MCF 10A (cell line): ENCODE results near the gene BCAS2. TPM values are rescaled to one million over a fixed set of nuclear protein-coding genes. Genes with fewer than 3 reads are reported as not detected.

ENCODE experiments used
- BruUV-seq: library from RNA; stranded (reverse); fragments of 400-500 nt; replicated peaks from 2 replicates; lab custom pipeline; 2021; lab: Mats Ljungman, UMichigan
- CTCF ChIA-PET: fragments of 300-600 bp; sonication (Branson Sonifier 250); formaldehyde crosslinking; extraction: SDS; loops from one replicate; lab custom pipeline; 2021; ENCODE audit warnings: antibody characterized with exemption, inconsistent platforms; lab: Yijun Ruan, JAX
- POLR2A ChIA-PET: fragments of 300-600, 350-650 bp; sonication (Branson Sonifier 250); formaldehyde crosslinking; extraction: SDS; loops from one replicate; lab custom pipeline; 2020; ENCODE audit warnings: antibody characterized with exemption, inconsistent platforms; lab: Yijun Ruan, JAX
- DNase-seq: peaks from one replicate; pipeline ENCODE4 v3.0.0-alpha.2; 2018; ENCODE audit not compliant: unreplicated experiment
- H3K27ac Mint-ChIP-seq: one replicate; pipeline ENCODE4 v1.8.0; 2022; ENCODE audit warnings: mild to moderate bottlenecking, low read depth, mixed read lengths; ENCODE audit not compliant: unreplicated experiment
- H3K27me3 Mint-ChIP-seq: one replicate; pipeline ENCODE4 v1.8.0; 2022; ENCODE audit warnings: mixed read lengths; ENCODE audit not compliant: insufficient read depth, unreplicated experiment
- H3K36me3 Mint-ChIP-seq: one replicate; pipeline ENCODE4 v1.8.0; 2022; ENCODE audit warnings: mild to moderate bottlenecking, moderate library complexity, mixed read lengths; ENCODE audit not compliant: insufficient read depth, unreplicated experiment
- H3K4me1 Mint-ChIP-seq: one replicate; pipeline ENCODE4 v1.8.0; 2022; ENCODE audit warnings: mixed read lengths; ENCODE audit not compliant: insufficient read depth, unreplicated experiment
- H3K4me3 Mint-ChIP-seq: one replicate; pipeline ENCODE4 v1.8.0; 2022; ENCODE audit warnings: mild to moderate bottlenecking, moderate library complexity, mixed read lengths; ENCODE audit not compliant: unreplicated experiment
- H3K9me3 Mint-ChIP-seq: one replicate; pipeline ENCODE4 v1.8.0; 2022; ENCODE audit warnings: mixed read lengths; ENCODE audit not compliant: unreplicated experiment
- CTCF ChIP-seq: fragments of 200-600 bp; IDR thresholded peaks from one replicate; pipeline ENCODE4 v1.8.0; 2022; ENCODE audit warnings: antibody characterized with exemption, mild to moderate bottlenecking; ENCODE audit not compliant: unreplicated experiment
- intact Hi-C: fragments of 100-400 bp; cut with micrococcal nuclease; formaldehyde crosslinking; loops from 2 replicates; pipeline ENCODE4 v1.14.1; 2022
- total RNA-seq: library from RNA; stranded (reverse); gene quantifications from 2 replicates; pipeline ENCODE4 v1.2.3, GENCODE V29; 2022

The BCAS2 gene
- total RNA-seq, 1 experiment from 2014 or later: 85.4 TPM

- Mint-ChIP-seq H3K36me3 (no peaks in the 10 kb centered on the region), H3K4me3 (no peak overlapping the region), H3K27ac (no peak overlapping the region), H3K4me1 (peaks cover 7% of the 10 kb centered on the region), H3K9me3 (no peaks in the 10 kb centered on the region), H3K27me3 (no peaks in the 10 kb centered on the region)
- no peak for TF ChIP-seq CTCF
- intact Hi-C loops: no loop called here
- BruUV-seq: no TSS peak
- POLR2A ChIA-PET: interaction anchor here (0.6 to 0.8 kb wide), 3 partner anchors 21 to 35 kb away, joined by 3 to 4 read pairs (median 4); no protein-coding TSS in a partner anchor
- no peak for DNase-seq
- CTCF ChIA-PET: interaction anchor here (0.8 to 1.4 kb wide), 3 partner anchors 14 to 200 kb away, joined by 3 read pairs; no protein-coding TSS in a partner anchor
These were observed 34.3 kb downstream of the BCAS2 start for GRCh38 chr1:114547076-114547475.

- Mint-ChIP-seq H3K27ac (no peak overlapping the region), H3K4me3 (no peak overlapping the region), H3K9me3 (no peaks in the 10 kb centered on the region), H3K36me3 (no peaks in the 10 kb centered on the region), H3K4me1 (peaks cover 7% of the 10 kb centered on the region), H3K27me3 (no peaks in the 10 kb centered on the region)
- ChIA-PET POLR2A (interaction anchor here (0.8 to 1.0 kb wide), 2 partner anchors 37 to 196 kb away, joined by 3 to 4 read pairs; no protein-coding TSS in a partner anchor), CTCF (no interaction called here)
- intact Hi-C loops: no loop called here
- no peak for TF ChIP-seq CTCF
- no peak for DNase-seq
- BruUV-seq: no TSS peak
These were observed 35.6 kb downstream of the BCAS2 start for GRCh38 chr1:114545796-114546195.

- H3K27me3 Mint-ChIP-seq: no peaks in the 10 kb centered on the region
- BruUV-seq: no TSS peak
- H3K4me1 Mint-ChIP-seq: peaks cover 7% of the 10 kb centered on the region
- POLR2A ChIA-PET: interaction anchor here (1.0 kb wide), 1 partner anchor 36 kb away, joined by 3 read pairs; no protein-coding TSS in a partner anchor
- no peak for DNase-seq
- intact Hi-C loops: no loop called here
- no peak overlapping the region for H3K4me3 Mint-ChIP-seq
- CTCF ChIA-PET: interaction anchor here (0.6 kb wide), 1 partner anchor 188 kb away, joined by 3 read pairs; no protein-coding TSS in a partner anchor
- no peak overlapping the region for H3K27ac Mint-ChIP-seq
- no peak for TF ChIP-seq CTCF
- H3K9me3 Mint-ChIP-seq: no peaks in the 10 kb centered on the region
- no peaks in the 10 kb centered on the region for H3K36me3 Mint-ChIP-seq
These were observed 36.1 kb downstream of the BCAS2 start for GRCh38 chr1:114545315-114545714.

GRCh38 chr1:114540821-114541220, 40.6 kb downstream of the BCAS2 start:
- Mint-ChIP-seq H3K27ac (no peak overlapping the region), H3K4me3 (no peak overlapping the region), H3K27me3 (no peaks in the 10 kb centered on the region), H3K36me3 (no peaks in the 10 kb centered on the region), H3K9me3 (no peaks in the 10 kb centered on the region), H3K4me1 (no peaks in the 10 kb centered on the region)
- no peak for DNase-seq
- ChIA-PET CTCF (no interaction called here), POLR2A (interaction anchor here (1.0 kb wide), 1 partner anchor 30 kb away, joined by 3 read pairs; the partner anchor contains the start of gene TRIM33)
- BruUV-seq: no TSS peak
- TF ChIP-seq CTCF: no peak
- intact Hi-C loops: no loop called here
